ENCODE measurements around the gene MARCHF3.

Gene MARCHF3

DNA sequence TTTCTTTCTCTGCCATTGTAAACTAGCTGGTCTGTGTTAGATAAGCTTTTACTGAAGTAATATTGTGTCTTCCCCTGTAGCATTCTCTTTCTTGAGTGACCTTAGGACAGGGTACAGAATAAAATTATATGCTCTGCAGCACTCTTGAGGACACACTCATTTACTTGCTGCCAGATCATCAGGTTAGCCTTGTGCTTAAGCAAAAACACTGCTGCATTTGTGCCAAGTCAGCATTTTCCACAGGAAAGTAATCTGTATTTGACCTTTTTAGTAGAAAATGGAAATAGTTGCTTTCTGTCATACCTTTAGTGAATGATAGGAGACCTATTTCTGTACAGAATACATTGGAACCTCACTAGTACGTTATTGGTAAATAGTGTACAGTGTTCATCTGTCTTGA, 199.2 kb downstream of the MARCHF3 start:
- no peak overlapping the region for H3K4me3 ChIP-seq (ENCODE audit: low read length)
- TF ChIP-seq ZNF274 (IDR thresholded peaks at IDR 0.05; ENCODE audit: low read depth, low read length): no peak

DNA sequence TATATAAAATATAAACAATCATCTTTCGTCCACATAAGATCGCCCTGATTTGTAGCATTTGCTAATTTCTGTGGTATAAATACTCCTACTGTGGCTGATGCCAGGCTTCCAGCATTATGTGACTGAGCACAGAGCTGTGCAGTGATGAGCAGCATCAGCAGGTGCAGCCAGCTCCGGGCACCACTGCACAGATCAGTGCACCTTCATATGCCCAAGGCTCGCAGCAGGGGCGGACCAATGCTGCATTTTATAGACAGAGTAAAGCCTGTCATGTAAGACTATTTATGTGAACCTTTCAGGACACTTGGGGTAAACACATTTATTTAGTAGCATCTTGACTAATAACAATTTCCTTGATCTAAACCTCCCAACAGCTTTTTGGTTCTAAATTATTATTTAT, 200.3 kb downstream of the MARCHF3 start:
- H3K4me3 ChIP-seq (ENCODE audit: low read length): no peak overlapping the region
- TF ChIP-seq ZNF274 (IDR thresholded peaks at IDR 0.05; ENCODE audit: low read depth, low read length): no peak

DNA sequence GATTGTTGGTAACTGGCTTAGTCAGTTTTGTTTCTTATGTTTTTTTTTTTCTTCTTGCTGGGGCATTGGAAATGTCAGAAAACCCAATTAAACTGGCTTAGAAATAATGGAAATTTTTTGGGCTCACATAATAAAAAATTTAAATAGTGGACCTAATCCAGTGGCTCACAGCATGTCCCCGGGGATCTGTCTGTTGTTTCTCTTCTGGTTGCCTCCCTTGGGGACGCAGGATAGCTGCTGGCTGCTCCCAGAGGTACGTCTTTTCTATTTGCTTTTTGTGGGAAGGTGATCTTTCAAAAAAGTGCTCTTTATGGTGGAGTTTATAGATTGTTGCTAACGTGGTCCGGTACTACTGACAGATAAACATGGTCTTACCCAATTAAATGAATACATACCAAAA, 201.3 kb downstream of the MARCHF3 start:
- TF ChIP-seq ZNF274 (IDR thresholded peaks at IDR 0.05; ENCODE audit: low read depth, low read length): no peak
- H3K4me3 ChIP-seq (ENCODE audit: low read length): no peak overlapping the region

DNA sequence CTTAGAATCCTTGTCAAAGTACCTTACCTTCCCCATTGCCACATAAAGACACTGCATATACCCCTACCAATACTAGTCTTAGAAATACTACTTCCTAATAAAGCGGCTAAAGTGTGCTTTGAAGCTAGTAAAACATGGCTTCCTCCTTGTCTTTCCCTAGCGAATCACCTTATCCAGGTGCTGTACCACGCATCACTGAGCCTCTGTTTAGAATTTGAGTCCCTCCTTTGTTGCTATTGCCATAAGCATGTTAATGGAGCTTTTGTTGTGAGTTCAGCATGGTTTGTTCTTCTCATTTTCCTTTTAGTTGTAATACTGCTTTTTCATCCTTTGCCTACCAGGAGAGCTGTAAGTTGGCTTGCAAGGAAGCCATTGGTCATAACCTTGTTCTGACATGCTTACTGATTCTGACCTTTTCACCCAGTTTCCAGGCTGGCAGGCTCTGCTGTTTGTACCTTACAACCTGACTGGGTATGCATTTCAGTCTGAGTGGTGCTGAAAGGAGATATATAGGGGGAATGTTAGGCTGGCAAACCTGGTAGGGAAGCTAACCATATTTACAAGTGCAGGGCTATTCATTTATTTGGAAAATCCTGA, 203.6 kb downstream of the MARCHF3 start:
- TF ChIP-seq ZNF274 (IDR thresholded peaks at IDR 0.05; ENCODE audit: low read depth, low read length): no peak

DNA sequence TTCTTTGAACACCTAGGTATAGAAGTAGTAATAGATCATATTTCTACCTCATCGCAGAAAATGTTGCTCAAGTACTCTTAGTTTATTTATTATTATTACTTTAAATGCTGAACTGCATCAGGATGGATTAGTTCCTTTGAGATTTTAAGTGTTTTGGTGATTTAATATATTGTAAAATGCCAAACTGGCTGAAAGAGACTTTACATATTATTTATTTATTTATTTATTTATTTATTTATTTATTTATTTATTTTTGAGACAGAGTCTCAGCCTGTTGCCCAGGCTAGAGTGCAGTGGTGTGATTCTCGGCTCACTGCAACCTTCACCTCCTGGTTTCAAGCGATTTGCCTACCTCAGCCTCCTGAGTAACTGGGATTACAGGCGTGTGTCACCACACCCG, 211.1 kb downstream of the MARCHF3 start:
- no peak for TF ChIP-seq ZNF274 (IDR thresholded peaks at IDR 0.05; ENCODE audit: low read depth, low read length)
- H3K4me3 ChIP-seq (ENCODE audit: low read length): no peak overlapping the region

More for the DNA sequence above, 203.6 kb downstream of the MARCHF3 start:
- no peak overlapping the region for H3K4me3 ChIP-seq (ENCODE audit: low read length)

DNA sequence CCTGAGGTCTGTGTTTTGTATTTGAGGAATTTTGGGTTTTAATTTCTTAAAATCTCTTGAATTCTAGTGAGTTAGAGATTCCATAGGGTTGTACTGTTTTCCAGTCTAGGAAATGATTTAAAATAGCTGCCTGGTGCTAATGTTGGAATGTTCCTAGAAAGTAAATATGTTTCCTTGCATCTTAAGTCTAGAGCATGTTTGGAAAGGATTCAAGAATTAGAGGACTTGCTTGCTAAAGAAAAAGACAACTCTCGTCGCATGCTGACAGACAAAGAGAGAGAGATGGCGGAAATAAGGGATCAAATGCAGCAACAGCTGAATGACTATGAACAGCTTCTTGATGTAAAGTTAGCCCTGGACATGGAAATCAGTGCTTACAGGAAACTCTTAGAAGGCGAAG, 211.6 kb downstream of the MARCHF3 start:
- TF ChIP-seq ZNF274 (IDR thresholded peaks at IDR 0.05; ENCODE audit: low read depth, low read length): no peak
- H3K4me3 ChIP-seq (ENCODE audit: low read length): no peak overlapping the region
